T47D (cell line): ENCODE measurements around the gene MARVELD3.
"Not testable (repeated sequence)": the region's sequence is repeated elsewhere in the genome, so short reads cannot be mapped to it uniquely, and the experiment has no call there.

Source experiments
- DNase-seq, 2 experiments: peaks; one replicate each; pipeline versions ENCODE4 v3.0.0 to v3.0.0-alpha.2; 2011 to 2012; ENCODE audit warnings: low read depth in 1 of 2, low spot score in 1 of 2
- JUND ChIP-seq: IDR thresholded peaks from 2 replicates; pipeline ENCODE4 v1.6.1; 2012; ENCODE audit warnings: low read depth
- in situ Hi-C: cut with HindIII; loops from 2 replicates; pipeline ENCODE4 v1.10.0; 2016; ENCODE audit warnings: low sequenced_read_pairs, low pct_unique_long_range_greater_than_20kb

MARVELD3 gene

DNA sequence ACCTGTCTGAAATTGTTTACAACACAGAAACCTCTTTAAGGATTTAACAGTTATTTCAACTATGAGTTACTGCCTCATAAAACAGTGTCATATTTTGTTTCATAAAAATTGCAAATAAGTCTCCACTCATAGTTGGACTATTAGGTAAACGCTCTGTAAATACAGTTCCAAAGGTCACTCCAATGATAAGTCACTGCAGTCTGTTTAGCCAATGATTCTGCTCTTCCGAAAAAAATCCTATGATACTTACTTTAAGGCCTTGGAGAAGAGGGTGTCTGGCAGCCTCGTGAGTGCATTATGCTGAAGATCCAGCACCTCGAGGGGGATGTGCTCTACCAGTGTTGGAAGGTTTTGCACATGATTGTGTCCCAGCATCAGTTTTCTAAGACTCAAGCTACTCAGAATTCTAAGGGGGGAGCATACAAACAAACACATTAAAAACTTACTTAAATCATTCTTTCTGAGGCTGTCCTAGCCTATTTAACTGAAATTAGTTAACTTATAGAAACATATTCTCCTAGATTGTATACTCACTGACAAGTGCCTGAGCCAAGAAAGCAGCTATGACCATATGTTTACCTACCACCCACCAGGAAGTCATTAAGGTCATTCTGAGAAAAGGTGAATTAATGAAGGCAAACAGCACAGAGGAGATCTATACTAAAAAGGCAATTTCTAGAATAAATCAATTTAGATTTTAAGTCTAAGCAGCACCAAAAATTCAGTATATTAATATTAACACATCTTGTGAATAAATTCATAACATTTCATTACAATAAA is 41.1 kb downstream of the MARVELD3 start:
- no peak for DNase-seq
- in situ Hi-C loops = no loop called here
- TF ChIP-seq JUND = no peak

- no peak for TF ChIP-seq JUND
- in situ Hi-C loops = no loop called here
- peak; percentile 13 to 43 for DNase-seq
These were observed 44.0 kb downstream of the MARVELD3 start for GRCh38 chr16:71669926-71670536.

DNA sequence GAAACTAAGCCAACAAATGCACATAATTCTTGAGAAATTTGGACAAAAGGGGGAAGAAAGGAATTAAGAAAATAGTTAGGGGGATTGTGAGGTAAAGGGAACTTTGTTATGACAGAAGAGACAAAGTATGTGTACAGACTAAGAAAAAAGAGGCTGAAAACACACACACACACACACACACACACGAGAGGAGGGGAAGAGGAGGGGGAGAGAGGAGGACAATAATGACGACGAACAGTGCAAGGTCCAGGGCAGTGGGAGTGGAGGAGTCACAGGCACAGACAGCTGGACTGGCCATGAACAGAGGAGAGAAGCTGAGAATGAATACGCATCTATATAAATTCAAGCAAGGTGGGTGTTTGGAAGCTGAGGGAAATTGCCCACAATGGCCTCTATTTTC is 44.6 kb downstream of the MARVELD3 start:
- in situ Hi-C loops = no loop called here
- no peak for DNase-seq
- TF ChIP-seq JUND = no peak

DNA sequence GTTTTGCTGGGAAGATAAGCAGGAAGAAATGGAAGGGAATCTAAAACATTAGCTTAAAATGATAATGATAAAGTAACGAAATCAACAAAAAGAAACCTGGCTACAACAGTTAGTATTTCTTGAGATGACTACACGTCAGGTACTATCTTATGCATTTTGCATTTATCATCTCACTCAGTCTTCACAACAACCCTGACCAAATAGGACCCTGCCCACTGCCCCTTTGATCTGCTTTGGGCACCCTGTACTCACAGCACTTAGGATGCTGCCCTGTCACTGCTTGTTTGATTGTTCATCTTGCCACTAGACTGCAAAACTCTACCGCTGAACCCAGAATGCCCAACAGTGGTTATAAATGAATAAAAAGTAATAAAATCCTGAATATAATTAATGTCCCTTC is 45.2 kb downstream of the MARVELD3 start:
- TF ChIP-seq JUND = no peak
- no peak for DNase-seq
- in situ Hi-C loops = no loop called here

GRCh38 chr16:71672125-71672524 is 46.1 kb downstream of the MARVELD3 start:
- no peak for TF ChIP-seq JUND
- no peak for DNase-seq
- in situ Hi-C loops = no loop called here

DNA sequence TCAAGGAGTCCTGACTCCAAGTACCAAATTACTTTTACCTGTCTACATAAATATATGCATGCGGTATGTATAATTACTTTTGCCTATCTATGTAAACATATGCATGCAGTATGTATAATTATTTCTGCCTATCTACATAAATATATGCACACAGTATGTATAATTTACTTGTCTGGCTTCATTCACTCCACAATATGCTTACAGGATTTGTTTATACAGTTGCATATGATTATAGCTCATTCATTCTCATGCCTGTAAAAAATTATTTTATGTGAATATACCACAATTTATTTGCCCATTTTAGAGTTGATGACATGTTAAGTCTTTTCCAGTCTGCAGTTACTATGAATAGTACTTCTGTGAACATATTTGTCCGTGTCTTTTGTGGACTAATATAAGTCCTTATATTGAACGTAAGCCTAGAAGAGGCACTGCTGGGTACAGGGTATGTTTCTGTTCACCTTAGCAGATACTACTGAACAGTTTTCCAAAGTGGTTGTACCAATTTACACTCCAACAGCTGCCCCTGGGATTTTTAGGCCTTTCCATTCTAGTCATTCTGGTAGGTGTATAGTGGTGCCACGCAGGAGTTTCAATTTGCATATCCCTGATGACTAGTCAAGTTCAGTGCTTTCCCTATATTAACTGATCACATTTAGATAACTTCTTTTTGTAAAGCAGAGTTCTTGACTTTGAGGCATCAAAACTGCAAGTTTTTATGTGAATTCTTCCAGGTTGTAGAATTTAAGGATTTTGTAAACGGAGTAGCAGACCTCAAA is 47.0 kb downstream of the MARVELD3 start:
- TF ChIP-seq JUND = no peak
- DNase-seq = no peak
- in situ Hi-C loops = no loop called here

- peak; percentile 43; the same call in 1 of the 2 replicates for TF ChIP-seq JUND
- in situ Hi-C loops = no loop called here
- no peak for DNase-seq
These were observed 47.6 kb downstream of the MARVELD3 start for GRCh38 chr16:71673582-71673973.

- in situ Hi-C loops = no loop called here
- no peak for TF ChIP-seq JUND
- no peak for DNase-seq
These were observed 48.2 kb downstream of the MARVELD3 start for GRCh38 chr16:71674229-71674628.

- no peak for DNase-seq
- TF ChIP-seq JUND = no peak
- in situ Hi-C loops = no loop called here
These were observed 49.4 kb downstream of the MARVELD3 start for GRCh38 chr16:71675380-71675779.

GRCh38 chr16:71676236-71676635 is 50.3 kb downstream of the MARVELD3 start:
- TF ChIP-seq JUND = no peak
- DNase-seq = no peak
- in situ Hi-C loops = no loop called here

GRCh38 chr16:71681360-71681759 is 55.4 kb downstream of the MARVELD3 start:
- in situ Hi-C loops = no loop called here
- no peak for TF ChIP-seq JUND
- DNase-seq = no peak

- DNase-seq, in situ Hi-C loops: not testable (repeated sequence)
These were observed 58.3 kb downstream of the MARVELD3 start for GRCh38 chr16:71684280-71684679.
